ENCODE results near the gene CNKSR3. TPM values are rescaled to one million over a fixed set of nuclear protein-coding genes. Genes with fewer than 3 reads are reported as not detected.

The CNKSR3 gene
- polyA plus RNA-seq, 2 donors = 12.0 to 12.9 TPM

DNA sequence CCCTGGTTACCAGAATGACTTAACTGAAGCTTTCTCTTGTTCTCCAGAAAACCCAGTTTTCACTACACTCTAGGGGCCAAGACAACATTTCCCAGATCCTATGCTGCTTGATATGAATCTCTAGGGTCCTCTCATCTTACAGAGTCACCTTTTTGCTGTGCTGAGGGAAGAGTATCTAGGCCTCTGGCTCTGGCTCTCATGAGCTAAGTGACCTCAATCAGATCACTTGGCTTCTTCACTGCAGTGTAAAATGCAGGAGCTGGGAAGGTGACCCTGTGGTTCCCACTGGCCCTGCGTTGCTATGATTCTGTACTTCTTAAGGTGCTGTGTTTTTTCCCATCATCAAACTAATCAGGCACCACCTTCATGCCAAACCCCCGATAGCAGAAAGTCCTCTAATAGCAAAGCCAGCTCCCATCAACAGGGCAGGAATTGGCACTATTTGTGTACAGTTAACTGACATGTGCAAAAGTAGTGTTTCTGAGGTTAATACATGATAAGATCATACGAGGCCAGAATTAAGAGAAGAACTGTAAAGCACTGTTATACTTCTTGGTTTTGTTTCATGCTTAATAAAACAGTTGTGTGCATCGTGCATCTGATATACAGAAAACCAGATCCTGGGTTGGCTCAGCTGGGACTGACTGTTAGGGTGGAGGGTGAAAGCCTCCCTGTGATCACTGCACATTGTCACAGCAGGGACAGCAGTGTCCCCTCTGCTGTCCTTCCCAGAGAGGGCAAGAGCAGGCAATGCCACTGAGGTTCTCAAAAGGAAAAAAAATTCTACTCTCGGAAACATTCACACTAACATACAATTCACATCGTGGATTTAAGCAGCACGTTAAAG is 46.7 kb downstream of the CNKSR3 start:
- WGBS, 2 donors = 65 to 66% methylated on average over 7 of the region's 7 CpGs
- no peaks in the 10 kb centered on the region for H3K9me3 ChIP-seq (ENCODE audit: control insufficient read depth in 2 of 2, insufficient read depth in 1 of 2, low read depth in 1 of 2, low read length in 1 of 2)
- H3K36me3 ChIP-seq (ENCODE audit: control insufficient read depth in 2 of 2, insufficient read depth in 2 of 2, low read length in 1 of 2) = no peaks in the 10 kb centered on the region
- H3K4me3 ChIP-seq (ENCODE audit: low read depth in 1 of 2, low read length in 2 of 2) = no peak overlapping the region
- no peak overlapping the region for H3K27ac ChIP-seq (ENCODE audit: low read depth in 2 of 2, low read length in 1 of 2)
- H3K4me1 ChIP-seq (ENCODE audit: control insufficient read depth in 2 of 2, insufficient read depth in 2 of 2, low read length in 1 of 2) = peaks cover 0 to 6% of the 10 kb centered on the region in 2 donors
- no peaks in the 10 kb centered on the region for H3K27me3 ChIP-seq (ENCODE audit: control insufficient read depth in 1 of 2, insufficient read depth in 2 of 2, low read length in 2 of 2)

DNA sequence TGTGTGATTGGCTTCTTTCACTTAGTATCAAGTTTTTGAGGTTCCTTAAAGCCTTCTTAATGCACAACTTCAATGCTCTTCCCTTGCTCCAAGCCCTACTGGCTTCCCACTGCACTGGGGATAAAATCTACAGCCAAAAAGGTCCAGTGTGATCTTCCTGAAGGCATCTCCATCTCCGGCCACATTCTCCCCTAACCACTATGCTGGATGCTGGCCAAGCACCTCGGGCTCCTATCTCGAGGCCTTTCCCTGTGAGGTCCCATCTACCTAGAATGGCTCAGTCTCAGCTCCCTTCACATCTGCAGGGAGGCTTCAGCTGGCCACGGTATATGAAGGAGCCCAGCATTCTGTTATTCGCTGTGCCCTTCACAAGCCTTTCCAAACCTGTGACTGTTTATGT is 48.1 kb downstream of the CNKSR3 start:
- no peak overlapping the region for H3K4me3 ChIP-seq (ENCODE audit: low read depth in 1 of 2, low read length in 2 of 2)
- no peaks in the 10 kb centered on the region for H3K9me3 ChIP-seq (ENCODE audit: control insufficient read depth in 2 of 2, insufficient read depth in 1 of 2, low read depth in 1 of 2, low read length in 1 of 2)
- peaks cover 0 to 6% of the 10 kb centered on the region in 2 donors for H3K4me1 ChIP-seq (ENCODE audit: control insufficient read depth in 2 of 2, insufficient read depth in 2 of 2, low read length in 1 of 2)
- no peaks in the 10 kb centered on the region for H3K27me3 ChIP-seq (ENCODE audit: control insufficient read depth in 1 of 2, insufficient read depth in 2 of 2, low read length in 2 of 2)
- H3K27ac ChIP-seq (ENCODE audit: low read depth in 2 of 2, low read length in 1 of 2) = no peak overlapping the region
- no peaks in the 10 kb centered on the region for H3K36me3 ChIP-seq (ENCODE audit: control insufficient read depth in 2 of 2, insufficient read depth in 2 of 2, low read length in 1 of 2)
- WGBS, 2 donors = 64 to 67% methylated on average over 5 of the region's 5 CpGs

DNA sequence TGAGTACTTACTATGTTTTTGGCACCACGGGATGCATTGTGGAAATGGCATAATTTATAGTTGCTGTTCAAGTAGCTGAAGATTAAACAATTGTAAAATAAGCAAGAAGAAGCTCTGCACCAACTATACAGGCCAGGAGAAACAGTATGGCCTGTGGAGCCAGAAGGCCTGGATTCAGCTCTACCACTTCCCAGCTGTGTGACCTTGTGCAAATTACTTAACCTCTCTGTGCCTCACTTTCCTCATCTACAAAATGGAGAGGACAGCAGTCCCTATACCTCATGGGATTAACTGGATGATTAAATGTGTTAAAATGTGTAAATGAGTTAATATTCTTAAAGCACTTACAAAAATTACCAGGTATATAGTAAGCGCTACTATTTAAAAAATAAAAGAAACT is 49.1 kb downstream of the CNKSR3 start:
- Histone ChIP-seq H3K27me3 (ENCODE audit: control insufficient read depth in 1 of 2, insufficient read depth in 2 of 2, low read length in 2 of 2) (no peaks in the 10 kb centered on the region), H3K9me3 (ENCODE audit: control insufficient read depth in 2 of 2, insufficient read depth in 1 of 2, low read depth in 1 of 2, low read length in 1 of 2) (no peaks in the 10 kb centered on the region), H3K27ac (ENCODE audit: low read depth in 2 of 2, low read length in 1 of 2) (no peak overlapping the region), H3K36me3 (ENCODE audit: control insufficient read depth in 2 of 2, insufficient read depth in 2 of 2, low read length in 1 of 2) (no peaks in the 10 kb centered on the region), H3K4me1 (ENCODE audit: control insufficient read depth in 2 of 2, insufficient read depth in 2 of 2, low read length in 1 of 2) (peaks cover 0 to 6% of the 10 kb centered on the region in 2 donors), H3K4me3 (ENCODE audit: low read depth in 1 of 2, low read length in 2 of 2) (no peak overlapping the region)
- 88 to 98% methylated on average over 2 of the region's 2 CpGs for WGBS, 2 donors

DNA sequence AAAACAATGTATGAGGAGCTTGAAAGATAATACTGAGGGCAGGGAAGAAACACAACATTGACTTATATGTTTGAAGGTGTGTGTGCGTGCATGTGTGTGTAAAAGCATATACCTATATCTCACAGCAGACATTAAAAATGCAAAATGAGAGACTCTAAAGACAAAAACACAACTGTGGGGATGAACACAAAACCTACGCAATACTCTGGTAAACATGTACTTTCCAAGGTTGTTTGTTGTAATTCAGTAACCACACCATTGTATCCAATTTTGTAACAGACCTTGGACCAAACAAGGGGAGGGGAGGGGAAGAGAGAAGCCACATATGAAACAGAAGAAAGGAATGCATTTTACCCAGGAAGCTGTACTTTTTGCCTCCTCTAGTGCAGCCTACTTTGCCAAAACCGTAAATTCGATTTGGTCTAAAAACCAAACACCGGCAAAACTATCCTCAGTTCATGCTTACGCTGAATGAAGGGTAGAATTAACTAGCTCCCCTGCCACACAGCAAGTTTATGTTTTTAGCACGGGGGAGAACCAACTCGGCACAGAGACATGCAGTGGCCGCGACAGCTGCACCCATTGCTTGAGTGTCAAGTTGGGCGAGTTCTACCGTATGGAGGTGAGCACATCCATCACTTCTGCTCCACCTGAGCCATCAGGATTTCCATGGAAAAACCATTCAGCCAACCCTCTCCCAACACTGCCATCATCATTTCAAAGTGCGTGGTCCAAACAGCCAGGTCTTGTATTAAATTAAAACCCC is 50.0 kb downstream of the CNKSR3 start:
- H3K9me3 ChIP-seq (ENCODE audit: control insufficient read depth in 2 of 2, insufficient read depth in 1 of 2, low read depth in 1 of 2, low read length in 1 of 2) = no peaks in the 10 kb centered on the region
- no peak overlapping the region for H3K27ac ChIP-seq (ENCODE audit: low read depth in 2 of 2, low read length in 1 of 2)
- H3K4me1 ChIP-seq (ENCODE audit: control insufficient read depth in 2 of 2, insufficient read depth in 2 of 2, low read length in 1 of 2) = peaks cover 0 to 6% of the 10 kb centered on the region in 2 donors
- H3K27me3 ChIP-seq (ENCODE audit: control insufficient read depth in 1 of 2, insufficient read depth in 2 of 2, low read length in 2 of 2) = no peaks in the 10 kb centered on the region
- H3K4me3 ChIP-seq (ENCODE audit: low read depth in 1 of 2, low read length in 2 of 2) = no peak overlapping the region
- WGBS, 2 donors = 84 to 90% methylated on average over 13 of the region's 13 CpGs
- no peaks in the 10 kb centered on the region for H3K36me3 ChIP-seq (ENCODE audit: control insufficient read depth in 2 of 2, insufficient read depth in 2 of 2, low read length in 1 of 2)

DNA sequence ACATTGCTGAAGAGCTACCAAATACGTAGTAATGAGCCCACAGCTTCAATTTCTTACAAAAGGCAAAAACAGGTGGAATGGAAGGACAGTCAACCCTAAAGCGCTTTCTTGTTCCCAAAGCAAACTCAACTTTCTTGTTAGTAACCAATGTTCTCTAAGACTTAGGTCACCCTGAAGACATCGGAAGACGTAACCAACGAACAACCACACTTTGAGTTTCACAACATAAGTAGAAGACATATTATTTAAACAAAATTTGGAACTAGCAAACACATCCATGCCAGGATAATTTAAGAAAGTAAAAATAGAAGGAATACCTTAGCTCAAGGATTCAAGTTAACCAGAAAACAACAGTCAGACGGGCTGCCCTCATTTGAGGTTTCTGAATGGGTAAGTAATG is 51.0 kb downstream of the CNKSR3 start:
- Histone ChIP-seq H3K4me3 (ENCODE audit: low read depth in 1 of 2, low read length in 2 of 2) (no peak overlapping the region), H3K4me1 (ENCODE audit: control insufficient read depth in 2 of 2, insufficient read depth in 2 of 2, low read length in 1 of 2) (peaks cover 0 to 6% of the 10 kb centered on the region in 2 donors), H3K36me3 (ENCODE audit: control insufficient read depth in 2 of 2, insufficient read depth in 2 of 2, low read length in 1 of 2) (no peaks in the 10 kb centered on the region), H3K27me3 (ENCODE audit: control insufficient read depth in 1 of 2, insufficient read depth in 2 of 2, low read length in 2 of 2) (no peaks in the 10 kb centered on the region), H3K9me3 (ENCODE audit: control insufficient read depth in 2 of 2, insufficient read depth in 1 of 2, low read depth in 1 of 2, low read length in 1 of 2) (no peaks in the 10 kb centered on the region), H3K27ac (ENCODE audit: low read depth in 2 of 2, low read length in 1 of 2) (no peak overlapping the region)
- WGBS, 2 donors = 86 to 88% methylated on average over 6 of the region's 6 CpGs

DNA sequence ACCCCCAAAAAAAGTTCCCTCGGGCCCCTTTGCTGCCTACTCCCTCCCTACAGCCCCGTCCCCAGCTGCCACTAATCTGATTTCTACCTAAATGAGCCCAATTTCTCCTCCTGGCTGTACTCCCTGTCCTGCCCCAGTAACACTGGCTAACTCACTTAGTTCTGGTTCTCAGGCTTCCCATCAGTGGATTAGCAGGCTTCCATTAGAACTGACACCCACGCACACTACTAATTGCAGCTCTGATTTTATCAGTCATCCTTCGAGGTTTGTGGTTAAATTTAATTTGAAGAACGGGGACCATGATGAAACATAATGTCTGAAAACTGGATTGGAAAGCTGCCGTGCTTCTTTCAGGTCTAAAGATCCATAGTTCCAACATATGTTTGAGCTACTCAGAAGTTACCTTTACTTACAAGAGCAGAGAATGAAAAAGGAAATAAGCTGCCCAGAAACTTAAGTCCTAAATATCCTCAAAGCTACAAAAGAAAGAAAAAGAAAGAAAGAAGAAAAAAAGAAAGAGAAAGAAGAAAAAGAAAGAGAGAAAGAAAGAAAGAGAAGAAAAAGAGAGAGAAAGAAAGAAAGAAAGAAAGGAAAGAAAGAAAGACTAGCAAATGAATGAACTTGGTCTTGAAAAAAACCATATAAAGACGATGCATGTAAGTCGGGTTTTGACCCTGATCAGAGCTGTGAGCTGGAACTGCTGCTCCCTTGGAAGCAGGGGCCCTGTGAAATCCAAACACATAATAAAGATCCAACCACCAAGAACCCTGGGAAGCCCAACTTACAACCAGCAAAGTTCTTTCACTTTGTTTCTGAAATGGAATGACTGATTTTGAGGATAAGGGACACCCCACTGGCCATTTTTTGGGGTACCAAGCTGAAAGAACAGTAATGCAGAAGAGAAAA is 51.7 kb downstream of the CNKSR3 start:
- Histone ChIP-seq H3K4me3 (ENCODE audit: low read depth in 1 of 2, low read length in 2 of 2) (no peak overlapping the region), H3K27me3 (ENCODE audit: control insufficient read depth in 1 of 2, insufficient read depth in 2 of 2, low read length in 2 of 2) (no peaks in the 10 kb centered on the region), H3K4me1 (ENCODE audit: control insufficient read depth in 2 of 2, insufficient read depth in 2 of 2, low read length in 1 of 2) (peaks cover 0 to 3% of the 10 kb centered on the region in 2 donors), H3K27ac (ENCODE audit: low read depth in 2 of 2, low read length in 1 of 2) (no peak overlapping the region), H3K9me3 (ENCODE audit: control insufficient read depth in 2 of 2, insufficient read depth in 1 of 2, low read depth in 1 of 2, low read length in 1 of 2) (no peaks in the 10 kb centered on the region), H3K36me3 (ENCODE audit: control insufficient read depth in 2 of 2, insufficient read depth in 2 of 2, low read length in 1 of 2) (no peaks in the 10 kb centered on the region)
- WGBS, 2 donors = 56 to 62% methylated on average over 8 of the region's 8 CpGs

DNA sequence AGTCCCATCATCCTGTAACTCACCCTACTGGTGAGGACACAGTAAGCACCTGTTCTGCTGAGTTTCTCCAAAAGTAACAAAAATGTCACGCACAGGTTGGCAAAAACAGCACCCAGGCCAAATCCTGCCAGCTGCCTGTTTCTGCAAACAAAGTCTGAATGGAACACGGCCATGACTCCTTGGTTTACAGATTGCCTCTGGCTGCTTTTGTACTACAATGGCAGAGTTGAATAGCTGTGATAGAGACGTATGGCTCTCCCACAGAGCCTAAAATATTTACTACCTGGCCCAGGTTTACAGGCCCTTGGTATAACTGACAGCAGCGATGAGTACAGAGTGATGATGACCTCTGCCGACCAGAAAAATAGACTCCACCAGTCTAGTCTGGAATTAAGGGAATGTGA is 52.6 kb downstream of the CNKSR3 start:
- no peaks in the 10 kb centered on the region for H3K9me3 ChIP-seq (ENCODE audit: control insufficient read depth in 2 of 2, insufficient read depth in 1 of 2, low read depth in 1 of 2, low read length in 1 of 2)
- peak overlapping the region; percentile 34 to 61 for H3K27ac ChIP-seq (ENCODE audit: low read depth in 2 of 2, low read length in 1 of 2)
- no peaks in the 10 kb centered on the region for H3K27me3 ChIP-seq (ENCODE audit: control insufficient read depth in 1 of 2, insufficient read depth in 2 of 2, low read length in 2 of 2)
- no peaks in the 10 kb centered on the region for H3K4me1 ChIP-seq (ENCODE audit: control insufficient read depth in 2 of 2, insufficient read depth in 2 of 2, low read length in 1 of 2)
- H3K36me3 ChIP-seq (ENCODE audit: control insufficient read depth in 2 of 2, insufficient read depth in 2 of 2, low read length in 1 of 2) = no peaks in the 10 kb centered on the region
- 47 to 51% methylated on average over 5 of the region's 5 CpGs for WGBS, 2 donors
- no peak overlapping the region for H3K4me3 ChIP-seq (ENCODE audit: low read depth in 1 of 2, low read length in 2 of 2)

DNA sequence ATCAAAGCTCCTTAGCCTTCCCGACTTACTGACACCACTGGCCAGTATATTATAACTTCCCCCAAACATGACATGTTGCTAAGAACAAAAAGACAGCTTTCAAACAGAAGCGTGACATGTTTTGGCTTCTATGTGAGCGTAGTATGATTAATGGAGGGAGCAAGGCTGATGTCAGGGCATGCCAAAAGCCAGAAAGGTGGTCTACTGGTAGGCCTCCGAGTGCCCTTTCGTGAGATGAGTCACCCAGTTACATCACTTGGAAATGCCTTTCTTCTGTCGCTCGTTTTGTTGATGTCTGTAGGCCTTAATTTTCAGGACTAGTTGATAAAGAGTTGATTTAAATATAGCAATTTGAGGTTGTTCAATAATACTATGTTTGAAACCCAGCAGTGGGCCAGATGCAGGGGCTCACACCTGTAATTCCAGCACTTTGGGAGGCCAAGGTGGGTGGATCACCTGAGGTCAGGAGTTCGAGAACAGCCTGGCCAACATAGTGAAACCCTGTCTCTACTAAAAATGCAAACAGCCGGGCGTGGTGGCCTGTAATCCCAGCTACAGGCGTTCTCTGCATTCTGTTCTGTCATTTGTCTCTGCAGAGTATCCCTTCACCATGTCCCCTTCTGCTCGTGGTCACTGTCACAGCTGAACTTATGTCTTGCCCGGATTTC is 53.3 kb downstream of the CNKSR3 start:
- Histone ChIP-seq H3K4me3 (ENCODE audit: low read depth in 1 of 2, low read length in 2 of 2) (no peak overlapping the region), H3K36me3 (ENCODE audit: control insufficient read depth in 2 of 2, insufficient read depth in 2 of 2, low read length in 1 of 2) (no peaks in the 10 kb centered on the region), H3K4me1 (ENCODE audit: control insufficient read depth in 2 of 2, insufficient read depth in 2 of 2, low read length in 1 of 2) (no peaks in the 10 kb centered on the region), H3K27me3 (ENCODE audit: control insufficient read depth in 1 of 2, insufficient read depth in 2 of 2, low read length in 2 of 2) (no peaks in the 10 kb centered on the region), H3K27ac (ENCODE audit: low read depth in 2 of 2, low read length in 1 of 2) (peak overlapping the region in 1 of 2 donors; percentile 61), H3K9me3 (ENCODE audit: control insufficient read depth in 2 of 2, insufficient read depth in 1 of 2, low read depth in 1 of 2, low read length in 1 of 2) (no peaks in the 10 kb centered on the region)
- 55 to 63% methylated on average over 13 of the region's 13 CpGs for WGBS, 2 donors

DNA sequence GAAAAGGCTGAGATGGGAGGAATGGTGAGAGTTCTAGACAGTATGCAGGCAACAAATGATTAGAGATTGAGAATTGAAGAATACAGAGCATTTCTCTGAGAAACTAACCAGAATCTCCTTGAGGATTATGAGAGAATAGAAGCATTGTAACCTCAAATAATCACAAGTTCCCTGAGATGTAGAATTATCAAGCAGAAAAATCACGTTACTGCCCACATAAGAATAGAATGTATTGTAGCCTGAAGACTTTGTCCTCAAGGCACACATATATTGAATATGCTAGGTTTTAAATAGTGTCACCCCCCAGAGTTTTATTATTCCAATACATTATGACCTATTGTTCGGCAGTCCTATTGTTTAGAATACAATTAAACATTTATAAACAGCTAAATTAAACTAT is 57.2 kb downstream of the CNKSR3 start:
- Histone ChIP-seq H3K27ac (ENCODE audit: low read depth in 2 of 2, low read length in 1 of 2) (no peak overlapping the region), H3K36me3 (ENCODE audit: control insufficient read depth in 2 of 2, insufficient read depth in 2 of 2, low read length in 1 of 2) (peaks cover 0 to 3% of the 10 kb centered on the region in 2 donors), H3K9me3 (ENCODE audit: control insufficient read depth in 2 of 2, insufficient read depth in 1 of 2, low read depth in 1 of 2, low read length in 1 of 2) (no peaks in the 10 kb centered on the region), H3K4me1 (ENCODE audit: control insufficient read depth in 2 of 2, insufficient read depth in 2 of 2, low read length in 1 of 2) (peaks cover 0 to 4% of the 10 kb centered on the region in 2 donors), H3K4me3 (ENCODE audit: low read depth in 1 of 2, low read length in 2 of 2) (no peak overlapping the region), H3K27me3 (ENCODE audit: control insufficient read depth in 1 of 2, insufficient read depth in 2 of 2, low read length in 2 of 2) (no peaks in the 10 kb centered on the region)
- WGBS, 2 donors = 71 to 81% methylated on average over 2 of the region's 2 CpGs
